GDM1 (cell line): Measurements from ENCODE around the gene YKT6.

Source experiments
- DNase-seq: peaks from one replicate; lab custom pipeline; 2025; lab: John Stamatoyannopoulos, UW

The YKT6 gene

GRCh38 chr7:44218418-44219201 lies 17.8 kb downstream of the YKT6 start:
- no peak for DNase-seq

DNA sequence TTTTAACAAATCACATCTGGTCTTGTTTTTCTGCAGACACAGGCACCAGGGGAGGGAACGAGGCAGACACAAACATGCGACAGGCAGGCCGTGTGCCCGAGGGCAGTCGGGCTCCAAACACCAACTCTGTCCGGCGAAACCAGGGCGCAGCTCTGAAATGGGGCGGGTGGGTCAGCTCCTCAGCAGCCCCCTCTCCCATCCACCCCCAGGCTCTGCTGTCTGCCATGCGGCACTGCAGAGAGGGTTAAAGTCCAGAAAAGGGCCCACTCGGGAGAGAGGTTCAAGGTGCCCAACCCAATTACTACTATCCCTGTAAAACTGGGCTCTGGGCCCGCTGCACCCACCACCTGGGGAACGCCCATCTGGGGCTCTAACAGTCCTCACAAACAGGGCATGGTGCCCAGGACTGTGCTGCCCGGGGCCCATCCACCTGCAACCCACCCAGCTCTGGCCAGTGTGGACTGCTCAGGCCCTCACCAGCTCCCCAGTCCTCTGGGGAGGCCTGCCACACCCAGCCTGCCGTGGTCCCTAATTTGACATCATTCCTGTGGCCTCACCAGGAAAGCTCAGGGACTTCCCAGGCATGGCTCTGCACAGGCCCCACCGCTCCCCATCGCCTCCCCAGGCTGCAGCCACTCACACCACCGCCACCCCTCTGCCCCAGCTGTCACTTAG lies 18.7 kb downstream of the YKT6 start:
- no peak for DNase-seq

GRCh38 chr7:44220046-44220357 lies 19.2 kb downstream of the YKT6 start:
- no peak for DNase-seq

DNA sequence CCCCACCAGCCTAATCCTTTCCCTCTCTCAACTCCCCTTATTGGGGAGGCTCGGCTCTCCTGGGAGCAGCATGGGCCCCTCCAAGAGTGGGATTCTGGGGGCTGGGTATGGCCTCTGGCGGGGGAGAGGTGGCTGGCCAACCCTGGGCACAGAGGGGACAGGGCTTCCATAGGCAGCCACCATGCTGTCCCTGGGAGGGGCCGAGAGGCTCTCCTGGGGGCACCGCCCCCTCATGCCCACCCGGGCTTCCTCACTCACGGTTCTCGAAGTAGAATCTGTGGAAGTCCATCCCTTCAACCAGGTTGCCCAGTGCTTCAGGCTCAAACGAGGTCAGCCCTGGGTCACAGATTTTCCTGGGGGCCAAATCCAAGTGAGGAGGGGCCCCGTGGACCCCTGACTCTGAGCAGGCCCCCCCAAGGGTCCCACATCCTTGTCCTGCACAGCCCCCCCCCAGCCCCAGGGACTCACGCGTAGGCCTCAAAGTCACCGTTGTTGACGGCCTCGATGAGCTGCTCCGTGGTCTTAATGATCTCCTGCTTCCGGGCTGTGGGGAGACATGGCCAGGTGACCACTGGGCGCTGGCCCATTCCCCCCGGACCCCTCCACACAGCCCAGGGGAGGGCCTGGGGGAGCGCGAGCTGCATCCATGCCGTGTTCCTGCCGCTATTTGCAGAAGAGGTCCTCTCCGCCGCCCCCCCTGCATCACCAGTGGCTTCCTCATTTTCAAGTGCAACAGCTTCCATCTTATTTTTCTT lies 19.8 kb downstream of the YKT6 start:
- no peak for DNase-seq

- no peak for DNase-seq
Observed at GRCh38 chr7:44221231-44221791, 20.5 kb downstream of the YKT6 start.

GRCh38 chr7:44222074-44222473 lies 21.3 kb downstream of the YKT6 start:
- DNase-seq: no peak

GRCh38 chr7:44222776-44223261 lies 22.0 kb downstream of the YKT6 start:
- DNase-seq: no peak

GRCh38 chr7:44223362-44224079 lies 22.7 kb downstream of the YKT6 start:
- no peak for DNase-seq

DNA sequence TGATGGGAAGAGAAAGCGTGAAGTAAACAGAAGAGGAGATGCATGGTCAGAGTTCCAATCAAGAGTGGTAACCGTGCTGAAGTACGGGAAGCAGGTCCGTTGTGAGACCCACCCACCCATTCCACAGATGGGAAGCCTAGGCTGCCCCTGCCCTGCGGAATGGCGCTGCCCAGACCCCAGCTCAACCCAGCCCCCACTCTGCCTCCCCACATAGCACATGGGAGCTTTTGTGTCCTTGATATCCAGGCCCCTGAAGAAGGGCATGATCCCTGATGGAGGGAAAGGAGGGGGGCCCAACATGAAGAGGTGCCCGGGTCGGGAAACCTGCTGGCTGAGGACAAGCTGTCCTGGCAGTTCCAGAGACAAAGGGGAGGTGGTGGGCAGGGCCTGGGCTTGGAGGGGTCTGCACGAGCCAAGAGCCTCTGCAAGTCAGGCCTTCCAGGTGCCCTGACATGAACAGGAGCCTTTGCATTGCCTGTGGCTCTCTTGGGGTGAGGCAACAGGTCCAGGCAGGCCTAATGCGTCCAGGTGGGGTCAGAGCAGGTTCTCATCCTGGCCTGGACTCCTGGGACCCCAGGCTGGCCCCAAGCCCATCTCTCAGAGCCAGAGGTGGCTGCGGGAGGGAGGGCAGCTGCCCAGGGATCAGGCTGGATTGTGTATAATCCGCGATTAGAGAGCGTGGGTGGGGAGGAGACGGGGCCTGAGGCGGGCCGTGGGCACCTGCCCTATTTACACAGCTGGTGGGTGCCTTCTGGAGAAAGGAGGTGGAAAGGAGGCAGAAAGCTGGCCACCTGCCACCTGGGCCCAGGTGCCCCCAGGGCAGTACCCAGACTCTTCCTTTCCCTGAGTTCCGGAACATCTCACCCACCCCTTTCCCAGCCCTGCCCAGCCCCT lies 23.5 kb downstream of the YKT6 start:
- DNase-seq: no peak

- no peak for DNase-seq
Observed at GRCh38 chr7:44224974-44225565, 24.3 kb downstream of the YKT6 start.

GRCh38 chr7:44225566-44226395 lies 25.0 kb downstream of the YKT6 start:
- no peak for DNase-seq

DNA sequence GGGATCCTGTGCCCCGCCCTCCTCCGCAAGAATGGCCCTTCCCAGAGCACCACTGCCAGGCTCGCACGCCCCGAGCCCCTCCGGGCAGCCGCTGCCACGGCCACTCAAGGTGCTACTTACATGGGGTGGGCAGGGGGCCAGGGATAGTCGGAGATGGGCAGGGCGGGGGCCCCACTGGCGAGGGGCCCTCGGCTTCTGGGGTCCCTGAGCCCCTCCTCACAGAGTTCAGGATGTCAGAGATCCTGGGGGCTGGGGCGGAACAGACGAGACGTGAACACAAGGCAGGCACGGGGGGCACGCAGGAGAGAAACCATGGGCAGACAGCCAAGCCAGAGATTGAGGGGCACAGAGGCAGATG lies 25.6 kb downstream of the YKT6 start:
- DNase-seq: no peak

DNA sequence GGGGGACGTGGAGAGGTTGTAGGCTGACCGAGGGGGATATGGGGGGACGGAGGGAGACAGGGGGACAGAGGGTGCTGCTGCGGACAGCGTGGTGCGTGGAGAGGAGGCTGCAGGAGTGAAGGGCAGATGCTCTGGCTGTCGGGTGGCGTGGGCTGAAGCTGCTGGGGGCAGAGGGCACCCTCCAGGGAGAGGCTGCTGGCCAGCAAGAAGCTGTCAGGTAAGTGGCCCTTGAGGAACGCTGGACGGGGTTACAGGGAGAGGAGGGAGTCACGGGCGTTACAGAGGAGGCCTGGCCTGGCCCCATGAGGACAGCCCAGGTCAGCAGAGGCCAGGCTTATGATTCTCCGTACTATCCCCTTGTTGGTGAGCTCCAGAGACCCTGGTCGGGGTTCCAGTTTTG lies 27.1 kb downstream of the YKT6 start:
- DNase-seq: no peak

- DNase-seq: no peak
Observed at GRCh38 chr7:44228571-44229350, 28.0 kb downstream of the YKT6 start.

GRCh38 chr7:44229546-44230105 lies 28.8 kb downstream of the YKT6 start:
- DNase-seq: no peak

- no peak for DNase-seq
Observed at GRCh38 chr7:44230286-44230685, 29.5 kb downstream of the YKT6 start.

DNA sequence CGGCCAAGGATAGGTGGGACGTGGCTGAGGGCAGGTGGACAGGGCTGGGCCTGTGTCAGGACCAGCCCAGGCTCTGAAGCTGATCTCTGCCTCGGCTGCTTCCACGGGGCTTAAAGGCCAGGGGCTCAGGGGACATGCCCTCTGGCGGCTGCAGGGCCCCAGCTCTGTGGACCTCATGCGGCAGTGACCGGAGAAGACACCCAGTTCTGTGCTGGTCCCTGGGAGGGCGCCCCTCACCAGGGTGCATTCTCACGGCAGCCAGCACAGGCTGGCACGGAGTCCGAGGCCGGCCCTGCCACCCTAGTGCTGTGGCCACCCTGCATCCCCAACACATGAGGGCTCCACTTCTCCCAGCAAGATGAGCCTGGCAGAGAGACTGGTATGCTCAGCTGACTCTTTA lies 30.3 kb downstream of the YKT6 start:
- no peak for DNase-seq

GRCh38 chr7:44232396-44232795 lies 31.6 kb downstream of the YKT6 start:
- no peak for DNase-seq
